Kidney (tissue), 14 donors: ENCODE results near the gene OAF. TPM values are rescaled to one million over a fixed set of nuclear protein-coding genes. Genes with fewer than 3 reads are reported as not detected.

Source experiments
- DNase-seq, 5 donors: peaks; one replicate each; pipeline ENCODE4 v3.0.0-alpha.2; 2013 to 2020
- FAIRE-seq: peaks from 2 replicates; lab custom pipeline; 2012; peaks lifted over from hg19 to GRCh38; lab: Jason Lieb, UNC
- H3K27ac ChIP-seq, 2 donors: one replicate each; pipeline ENCODE4 v1.7.0; 2013; ENCODE audit warnings: low read depth in 2 of 2, low read length in 2 of 2, inconsistent platforms in 1 of 2
- H3K27me3 ChIP-seq: one replicate; pipeline ENCODE4 v1.7.1; 2013; ENCODE audit warnings: low read length, inconsistent platforms; ENCODE audit not compliant: control insufficient read depth, insufficient read depth
- H3K36me3 ChIP-seq, 3 donors: one replicate each; pipeline versions ENCODE4 v1.7.0 to v1.7.1; 2013; ENCODE audit warnings: low read length in 3 of 3, control low read depth in 1 of 3, inconsistent platforms in 1 of 3; ENCODE audit not compliant: insufficient read depth in 3 of 3, control insufficient read depth in 2 of 3
- H3K4me1 ChIP-seq, 3 donors: one replicate each; pipeline versions ENCODE4 v1.7.0 to v1.7.1; 2013; ENCODE audit warnings: low read length in 3 of 3, inconsistent platforms in 1 of 3, low read depth in 1 of 3; ENCODE audit not compliant: control insufficient read depth in 2 of 3, insufficient read depth in 2 of 3
- H3K4me3 ChIP-seq, 3 donors: one replicate each; pipeline versions ENCODE4 v1.7.0 to v1.8.1; 2013; ENCODE audit warnings: low read length in 3 of 3, control low read depth in 1 of 3, inconsistent platforms in 1 of 3
- H3K9ac ChIP-seq, 3 donors: one replicate each; pipeline versions ENCODE4 v1.7.0 to v1.7.1; 2013; ENCODE audit warnings: low read length in 3 of 3, control low read depth in 1 of 3, inconsistent platforms in 1 of 3
- H3K9me3 ChIP-seq, 3 donors: one replicate each; pipeline versions ENCODE4 v1.7.0 to v1.7.1; 2013; ENCODE audit warnings: low read length in 3 of 3, control low read depth in 1 of 3, inconsistent platforms in 1 of 3; ENCODE audit not compliant: control insufficient read depth in 2 of 3, insufficient read depth in 1 of 3
- intact Hi-C: fragments of 100-400 bp; cut with DNase I; formaldehyde crosslinking; loops from one replicate; pipeline ENCODE4 v1.11.1; 2022
- polyA plus RNA-seq: library from polyadenylated mRNA; stranded (reverse); fragments of 350-450 nt; fragmentation: Illumina TruSeq; extraction: RNeasy Lipid Tissue Mini Kit (QIAGEN cat#74804); gene quantifications from one replicate; pipeline ENCODE4 v1.2.3, GENCODE V29; 2014; ENCODE audit warnings: low read depth, low replicate concordance; ENCODE audit not compliant: insufficient read depth
- total RNA-seq: library from RNA; stranded (reverse); fragmentation: NEBNext Ultra II Directional; extraction: Animal tissue kit (Norgen Biotek cat#: 25700); gene quantifications from one replicate; pipeline ENCODE4 v1.2.1, GENCODE V29; 2021
- TF ChIP-seq, protein P1 (sequence below): IDR thresholded peaks from 3 replicates; pipeline ENCODE4 v1.5.1; 2012; ENCODE audit warnings: mild to moderate bottlenecking, moderate library complexity, borderline replicate concordance; ENCODE audit not compliant: insufficient read depth; ENCODE audit errors: extremely low read depth
- donor health status: control.
- donor health status: control.
- donor health status: control.
- donor health status: control.
- donor health status: control.
- donor health status: DM: yes; HTN: yes; CAD: no.
- donor health status: Normal renal cell carcinoma (clear cell type).

Gene OAF
- total and polyA plus RNA-seq, 2 donors from 2014 or later = 48.2 to 78.1 TPM

DNA sequence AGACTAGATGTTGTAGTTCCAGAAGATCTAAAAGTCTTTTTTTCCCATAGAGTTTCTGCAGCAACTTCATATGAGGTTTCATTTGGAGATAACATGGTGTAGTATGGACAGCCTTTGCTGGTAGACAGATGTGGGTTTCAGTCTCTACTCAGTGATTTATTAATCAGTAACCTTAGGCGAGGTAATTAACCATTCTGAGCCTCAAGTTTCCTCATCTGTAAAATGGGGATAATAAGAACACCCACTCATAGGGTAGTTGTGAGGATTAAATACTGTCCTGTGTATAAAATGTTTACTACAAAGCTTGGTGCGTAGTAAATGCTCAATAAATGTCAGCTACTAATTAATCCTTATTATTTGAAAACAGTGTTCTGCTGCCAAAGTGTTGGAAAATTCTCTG is 45.9 kb downstream of the OAF start:
- Histone ChIP-seq H3K4me3 (no peak overlapping the region), H3K27ac (no peak overlapping the region), H3K4me1 (peaks cover 0 to 4% (median 0%) of the 10 kb centered on the region in 3 donors), H3K36me3 (no peaks in the 10 kb centered on the region), H3K9me3 (no peaks in the 10 kb centered on the region), H3K9ac (no peak overlapping the region), H3K27me3 (no peaks in the 10 kb centered on the region)
- TF ChIP-seq, protein P1, sequence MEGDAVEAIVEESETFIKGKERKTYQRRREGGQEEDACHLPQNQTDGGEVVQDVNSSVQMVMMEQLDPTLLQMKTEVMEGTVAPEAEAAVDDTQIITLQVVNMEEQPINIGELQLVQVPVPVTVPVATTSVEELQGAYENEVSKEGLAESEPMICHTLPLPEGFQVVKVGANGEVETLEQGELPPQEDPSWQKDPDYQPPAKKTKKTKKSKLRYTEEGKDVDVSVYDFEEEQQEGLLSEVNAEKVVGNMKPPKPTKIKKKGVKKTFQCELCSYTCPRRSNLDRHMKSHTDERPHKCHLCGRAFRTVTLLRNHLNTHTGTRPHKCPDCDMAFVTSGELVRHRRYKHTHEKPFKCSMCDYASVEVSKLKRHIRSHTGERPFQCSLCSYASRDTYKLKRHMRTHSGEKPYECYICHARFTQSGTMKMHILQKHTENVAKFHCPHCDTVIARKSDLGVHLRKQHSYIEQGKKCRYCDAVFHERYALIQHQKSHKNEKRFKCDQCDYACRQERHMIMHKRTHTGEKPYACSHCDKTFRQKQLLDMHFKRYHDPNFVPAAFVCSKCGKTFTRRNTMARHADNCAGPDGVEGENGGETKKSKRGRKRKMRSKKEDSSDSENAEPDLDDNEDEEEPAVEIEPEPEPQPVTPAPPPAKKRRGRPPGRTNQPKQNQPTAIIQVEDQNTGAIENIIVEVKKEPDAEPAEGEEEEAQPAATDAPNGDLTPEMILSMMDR = no peak
- intact Hi-C loops = no loop called here
- no peak for DNase-seq
- FAIRE-seq = no peak

DNA sequence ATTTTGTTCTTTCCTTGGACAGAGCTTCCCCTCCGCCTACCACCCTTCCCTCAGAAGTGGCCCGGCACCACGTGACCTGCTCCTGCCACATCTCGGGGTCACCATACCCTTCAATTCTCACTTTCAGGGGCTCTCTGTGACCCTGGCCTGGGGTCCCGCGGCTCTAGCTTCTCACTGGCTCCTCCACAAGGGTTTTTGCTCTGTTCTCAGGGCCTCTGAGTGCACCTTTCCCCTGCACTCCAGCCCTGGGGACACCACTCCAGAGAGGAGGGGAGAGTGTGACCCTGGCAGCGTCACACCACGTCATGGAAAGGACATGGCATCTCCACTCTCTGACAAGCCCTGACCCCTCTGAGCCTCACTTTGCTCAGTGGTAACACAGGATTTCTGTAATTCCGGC is 46.5 kb downstream of the OAF start:
- H3K9me3 ChIP-seq = no peaks in the 10 kb centered on the region
- DNase-seq (no peak), FAIRE-seq (no peak)
- no peaks in the 10 kb centered on the region for H3K36me3 ChIP-seq
- intact Hi-C loops = no loop called here
- peaks cover 0 to 4% (median 0%) of the 10 kb centered on the region in 3 donors for H3K4me1 ChIP-seq
- H3K27me3 ChIP-seq = no peaks in the 10 kb centered on the region
- no peak overlapping the region for H3K27ac ChIP-seq
- H3K4me3 ChIP-seq = no peak overlapping the region
- no peak overlapping the region for H3K9ac ChIP-seq
- TF ChIP-seq, protein P1 = no peak

DNA sequence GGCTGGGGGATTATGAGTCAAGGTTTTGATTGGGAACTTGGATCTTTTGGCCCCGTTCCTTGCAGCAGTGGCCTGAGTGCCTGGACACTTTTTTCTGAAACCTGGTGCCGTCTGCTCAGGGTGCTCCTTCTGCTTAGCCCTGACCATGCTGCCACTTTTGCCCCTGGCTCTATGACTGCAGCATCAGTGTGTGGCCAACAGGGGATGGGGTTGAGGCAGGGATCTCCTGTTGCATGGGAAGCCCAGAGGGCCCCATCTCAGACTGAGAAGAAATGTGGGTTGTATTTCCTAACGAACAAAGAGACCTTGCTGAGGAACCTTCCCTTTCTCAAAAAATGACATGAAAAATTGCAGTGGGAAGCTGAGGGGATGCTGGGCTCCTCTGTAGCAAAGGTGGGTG is 47.8 kb downstream of the OAF start:
- no peak for DNase-seq
- H3K36me3 ChIP-seq = no peaks in the 10 kb centered on the region
- peaks cover 0 to 4% (median 0%) of the 10 kb centered on the region in 3 donors for H3K4me1 ChIP-seq
- H3K9ac ChIP-seq = no peak overlapping the region
- intact Hi-C loops = no loop called here
- no peak for FAIRE-seq
- no peaks in the 10 kb centered on the region for H3K27me3 ChIP-seq
- no peak overlapping the region for H3K4me3 ChIP-seq
- TF ChIP-seq, protein P1 = no peak
- H3K27ac ChIP-seq = no peak overlapping the region
- H3K9me3 ChIP-seq = no peaks in the 10 kb centered on the region

DNA sequence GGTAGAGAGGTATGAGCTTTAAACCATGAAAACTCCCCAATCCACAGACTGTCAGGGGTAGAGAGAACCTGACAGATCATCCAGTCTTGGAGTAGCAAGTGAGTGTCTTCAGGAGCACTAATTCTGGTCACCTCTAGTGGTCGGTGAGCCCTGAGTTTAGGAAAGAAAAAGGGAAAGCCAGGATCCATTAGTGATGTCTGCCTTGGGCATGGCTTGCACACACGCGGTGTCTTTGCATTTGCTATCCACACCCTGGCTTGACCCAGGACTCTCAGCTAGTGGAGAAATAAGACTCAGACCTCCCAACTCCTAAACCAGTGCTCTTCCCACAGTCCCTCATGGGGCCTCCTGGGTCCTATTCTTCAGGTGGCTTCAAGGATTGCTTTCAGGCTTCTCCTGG is 48.4 kb downstream of the OAF start:
- TF ChIP-seq, protein P1 = no peak
- FAIRE-seq (no peak), DNase-seq (no peak)
- H3K4me3 ChIP-seq = no peak overlapping the region
- H3K36me3 ChIP-seq = no peaks in the 10 kb centered on the region
- no peaks in the 10 kb centered on the region for H3K9me3 ChIP-seq
- peaks cover 0 to 4% (median 0%) of the 10 kb centered on the region in 3 donors for H3K4me1 ChIP-seq
- no peak overlapping the region for H3K9ac ChIP-seq
- intact Hi-C loops = no loop called here
- no peaks in the 10 kb centered on the region for H3K27me3 ChIP-seq
- H3K27ac ChIP-seq = no peak overlapping the region
